KMS-11 (cell line): ENCODE results near the gene CNDP1.

ENCODE experiments used
- H2AFZ ChIP-seq: fragments of 200-600 bp; sonication (generic); 2 replicates; pipeline ENCODE4 v1.6.1; 2016; ENCODE audit warnings: antibody characterized with exemption, mixed run types, low read depth
- H3K27ac ChIP-seq: fragments of 200-600 bp; sonication (generic); 2 replicates; pipeline ENCODE4 v1.6.1; 2016; ENCODE audit warnings: mild to moderate bottlenecking, mixed run types
- H3K27me3 ChIP-seq: fragments of 200-600 bp; sonication (generic); 2 replicates; pipeline ENCODE4 v1.6.1; 2017; ENCODE audit warnings: mild to moderate bottlenecking, low read depth, mixed run types, moderate library complexity; ENCODE audit not compliant: insufficient read depth
- H3K36me3 ChIP-seq: fragments of 200-600 bp; sonication (generic); 2 replicates; pipeline ENCODE4 v1.6.1; 2017; ENCODE audit warnings: mild to moderate bottlenecking, mixed run types; ENCODE audit not compliant: insufficient read depth
- H3K4me1 ChIP-seq: fragments of 200-600 bp; sonication (generic); 2 replicates; pipeline ENCODE4 v1.6.1; 2016; ENCODE audit warnings: mild to moderate bottlenecking, low read depth, mixed run types; ENCODE audit not compliant: poor library complexity, severe bottlenecking
- H3K4me2 ChIP-seq: fragments of 200-600 bp; sonication (generic); 2 replicates; pipeline ENCODE4 v1.7.0; 2016; ENCODE audit warnings: mild to moderate bottlenecking, mixed run types
- H3K4me3 ChIP-seq: fragments of 200-600 bp; sonication (generic); IDR thresholded peaks from 2 replicates; pipeline ENCODE4 v1.6.1; 2017; ENCODE audit warnings: low read depth, low read length, mixed read lengths; ENCODE audit not compliant: insufficient read depth
- H3K79me2 ChIP-seq: fragments of 200-600 bp; sonication (generic); 2 replicates; pipeline ENCODE4 v1.6.1; 2016; ENCODE audit warnings: low read depth, mixed run types; ENCODE audit not compliant: insufficient read depth
- H3K9ac ChIP-seq: fragments of 200-600 bp; sonication (generic); 2 replicates; pipeline ENCODE4 v1.6.1; 2016; ENCODE audit warnings: mild to moderate bottlenecking, mixed run types
- H4K20me1 ChIP-seq: fragments of 200-600 bp; sonication (generic); 2 replicates; pipeline ENCODE4 v1.6.1; 2016; ENCODE audit warnings: mild to moderate bottlenecking, mixed run types; ENCODE audit not compliant: insufficient read depth
- TF ChIP-seq, protein P1 (sequence below): fragments of 200-600 bp; sonication (generic); conservative IDR thresholded peaks from 2 replicates; pipeline ENCODE4 v1.6.1; 2017; ENCODE audit warnings: low read depth, mild to moderate bottlenecking, antibody characterized with exemption, low read length, moderate library complexity, mixed read lengths

Gene CNDP1

DNA sequence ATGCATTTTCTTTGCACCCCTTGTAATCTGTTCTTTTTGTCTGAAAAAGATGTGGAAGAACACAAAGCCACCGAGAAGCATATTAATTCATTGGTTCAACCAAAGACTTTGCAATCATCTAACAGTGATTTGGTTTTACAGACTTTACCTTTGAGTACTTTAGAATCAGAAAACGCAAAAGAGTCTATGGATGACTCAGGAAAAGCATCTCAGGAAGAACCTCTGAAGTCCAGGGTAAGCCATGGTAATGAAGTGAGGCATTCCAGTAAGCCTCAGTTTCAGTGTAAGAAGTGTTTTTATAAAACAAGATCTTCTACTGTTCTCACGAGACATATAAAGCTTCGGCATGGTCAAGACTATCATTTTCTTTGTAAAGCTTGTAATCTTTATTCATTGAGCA lies 98.6 kb downstream of the CNDP1 start:
- no peaks in the 10 kb centered on the region; the same call in 1 of the 2 replicates for H3K36me3 ChIP-seq
- H3K79me2 ChIP-seq: peaks cover 6% of the 10 kb centered on the region; the same call in 1 of the 2 replicates
- TF ChIP-seq, protein P1, sequence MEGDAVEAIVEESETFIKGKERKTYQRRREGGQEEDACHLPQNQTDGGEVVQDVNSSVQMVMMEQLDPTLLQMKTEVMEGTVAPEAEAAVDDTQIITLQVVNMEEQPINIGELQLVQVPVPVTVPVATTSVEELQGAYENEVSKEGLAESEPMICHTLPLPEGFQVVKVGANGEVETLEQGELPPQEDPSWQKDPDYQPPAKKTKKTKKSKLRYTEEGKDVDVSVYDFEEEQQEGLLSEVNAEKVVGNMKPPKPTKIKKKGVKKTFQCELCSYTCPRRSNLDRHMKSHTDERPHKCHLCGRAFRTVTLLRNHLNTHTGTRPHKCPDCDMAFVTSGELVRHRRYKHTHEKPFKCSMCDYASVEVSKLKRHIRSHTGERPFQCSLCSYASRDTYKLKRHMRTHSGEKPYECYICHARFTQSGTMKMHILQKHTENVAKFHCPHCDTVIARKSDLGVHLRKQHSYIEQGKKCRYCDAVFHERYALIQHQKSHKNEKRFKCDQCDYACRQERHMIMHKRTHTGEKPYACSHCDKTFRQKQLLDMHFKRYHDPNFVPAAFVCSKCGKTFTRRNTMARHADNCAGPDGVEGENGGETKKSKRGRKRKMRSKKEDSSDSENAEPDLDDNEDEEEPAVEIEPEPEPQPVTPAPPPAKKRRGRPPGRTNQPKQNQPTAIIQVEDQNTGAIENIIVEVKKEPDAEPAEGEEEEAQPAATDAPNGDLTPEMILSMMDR: no peak
- no peak overlapping the region for H3K4me3 ChIP-seq
- no peak overlapping the region for H3K27ac ChIP-seq
- H2AFZ ChIP-seq: no peak overlapping the region
- H3K4me2 ChIP-seq: no peak overlapping the region
- H3K4me1 ChIP-seq: no peaks in the 10 kb centered on the region
- H3K9ac ChIP-seq: no peak overlapping the region
- H4K20me1 ChIP-seq: no peaks in the 10 kb centered on the region
- no peaks in the 10 kb centered on the region for H3K27me3 ChIP-seq

DNA sequence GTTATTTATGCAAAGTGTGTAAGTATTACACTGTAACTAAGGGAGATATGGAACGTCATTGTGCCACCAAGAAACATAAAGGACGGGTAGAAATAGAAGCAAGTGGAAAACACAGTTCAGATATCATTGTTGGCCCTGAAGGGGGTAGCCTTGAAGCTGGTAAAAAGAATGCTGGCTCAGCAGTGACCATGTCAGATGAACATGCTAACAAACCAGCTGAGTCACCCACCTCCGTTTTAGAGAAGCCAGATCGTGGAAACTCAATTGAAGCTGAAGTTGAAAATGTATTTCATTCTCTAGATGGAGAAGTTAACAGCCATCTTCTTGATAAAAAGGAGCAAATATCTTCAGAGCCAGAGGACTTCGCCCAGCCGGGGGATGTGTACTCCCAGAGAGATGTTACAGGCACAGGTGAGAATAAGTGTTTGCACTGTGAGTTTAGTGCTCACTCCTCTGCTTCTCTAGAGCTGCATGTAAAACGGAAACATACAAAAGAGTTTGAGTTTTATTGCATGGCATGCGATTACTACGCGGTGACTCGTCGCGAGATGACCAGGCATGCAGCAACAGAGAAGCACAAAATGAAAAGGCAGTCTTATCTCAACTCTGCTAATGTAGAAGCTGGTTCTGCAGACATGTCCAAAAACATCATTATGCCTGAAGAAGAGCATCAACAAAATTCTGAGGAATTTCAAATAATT lies 99.5 kb downstream of the CNDP1 start:
- Histone ChIP-seq H3K9ac (no peak overlapping the region), H3K36me3 (no peaks in the 10 kb centered on the region; the same call in 1 of the 2 replicates), H4K20me1 (no peaks in the 10 kb centered on the region), H3K4me3 (no peak overlapping the region), H3K4me2 (no peak overlapping the region), H2AFZ (no peak overlapping the region), H3K27ac (no peak overlapping the region), H3K79me2 (peaks cover 2% of the 10 kb centered on the region; the same call in 1 of the 2 replicates), H3K27me3 (no peaks in the 10 kb centered on the region), H3K4me1 (no peaks in the 10 kb centered on the region)
- TF ChIP-seq, protein P1: no peak

DNA sequence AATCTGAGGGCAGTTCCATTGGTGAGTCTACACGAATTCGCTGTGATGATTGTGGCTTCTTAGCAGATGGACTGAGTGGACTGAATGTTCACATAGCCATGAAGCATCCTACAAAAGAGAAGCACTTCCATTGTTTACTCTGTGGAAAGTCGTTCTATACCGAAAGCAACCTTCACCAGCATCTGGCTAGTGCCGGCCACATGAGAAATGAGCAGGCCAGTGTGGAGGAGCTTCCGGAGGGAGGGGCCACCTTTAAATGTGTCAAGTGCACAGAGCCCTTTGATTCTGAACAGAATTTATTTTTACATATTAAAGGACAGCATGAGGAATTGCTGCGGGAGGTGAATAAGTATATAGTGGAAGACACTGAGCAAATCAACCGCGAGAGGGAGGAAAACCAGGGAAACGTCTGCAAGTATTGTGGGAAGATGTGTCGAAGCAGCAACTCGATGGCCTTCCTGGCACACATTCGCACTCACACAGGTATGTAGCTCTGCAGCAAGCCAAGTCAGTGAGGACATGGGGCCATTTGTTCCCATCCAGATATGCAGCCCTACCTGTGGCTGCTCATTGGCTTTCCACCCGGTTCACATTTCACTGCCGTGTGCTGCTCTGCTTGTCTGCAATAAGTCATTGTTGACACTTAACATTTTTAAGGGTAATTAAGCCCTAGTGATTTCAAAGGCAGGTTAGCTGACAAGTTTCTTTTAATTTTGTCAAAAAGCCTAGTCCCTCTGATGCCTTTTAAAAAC lies 101.1 kb downstream of the CNDP1 start:
- H3K9ac ChIP-seq: no peak overlapping the region
- no peak overlapping the region for H3K4me3 ChIP-seq
- no peaks in the 10 kb centered on the region for H4K20me1 ChIP-seq
- no peak overlapping the region for H2AFZ ChIP-seq
- H3K4me1 ChIP-seq: no peaks in the 10 kb centered on the region
- H3K36me3 ChIP-seq: no peaks in the 10 kb centered on the region; the same call in 1 of the 2 replicates
- no peak overlapping the region for H3K4me2 ChIP-seq
- no peak overlapping the region for H3K27ac ChIP-seq
- H3K79me2 ChIP-seq: no peaks in the 10 kb centered on the region
- H3K27me3 ChIP-seq: no peaks in the 10 kb centered on the region
- TF ChIP-seq, protein P1: no peak
